ENCODE results near the gene STEAP3.

GRCh38 chr2:119282146-119282995 is 58.7 kb downstream of the STEAP3 start:
- TF ChIP-seq MYC (IDR thresholded peaks at IDR 0.05; ENCODE audit: borderline replicate concordance, low read length): no peak
- TF ChIP-seq CHD2 (IDR thresholded peaks at IDR 0.05; ENCODE audit: low read length, partially characterized antibody): no peak
- TF ChIP-seq FOSL2 (IDR thresholded peaks at IDR 0.05): no peak
- no peak for TF ChIP-seq FOSL2 (CRISPR knock-in tag; IDR thresholded peaks at IDR 0.05)
- no peak for TF ChIP-seq POLR2A (IDR thresholded peaks at IDR 0.05; ENCODE audit: low read length)
- no peak for TF ChIP-seq CHD4 (IDR thresholded peaks at IDR 0.05; ENCODE audit: borderline replicate concordance)

Data from A549 (cell line).